Inflammatory macrophage treated with lipopolysaccharide for 4 hours (primary cell): Measurements from ENCODE around the gene CBX7.
"Not testable (repeated sequence)": the region's sequence is repeated elsewhere in the genome, so short reads cannot be mapped to it uniquely, and the experiment has no call there.

Source experiments
- DNase-seq: peaks from one replicate; pipeline ENCODE4 v3.0.0-alpha.2; 2020

CBX7 gene

GRCh38 chr22:39173787-39174497, 21.5 kb upstream of the CBX7 start:
- no peak for DNase-seq

GRCh38 chr22:39173050-39173706, 20.7 kb upstream of the CBX7 start:
- no peak for DNase-seq

GRCh38 chr22:39172265-39173049, 20.0 kb upstream of the CBX7 start:
- DNase-seq: not testable (repeated sequence)

GRCh38 chr22:39171623-39172264, 19.3 kb upstream of the CBX7 start:
- DNase-seq: no peak

GRCh38 chr22:39170825-39171622, 18.5 kb upstream of the CBX7 start:
- peak; percentile 74 for DNase-seq

GRCh38 chr22:39169797-39170466, 17.5 kb upstream of the CBX7 start:
- no peak for DNase-seq

GRCh38 chr22:39166547-39166946, 14.1 kb upstream of the CBX7 start:
- no peak for DNase-seq

GRCh38 chr22:39156093-39156492, 3.6 kb upstream of the CBX7 start:
- DNase-seq: not testable (repeated sequence)

- DNase-seq: no peak
Measured at GRCh38 chr22:39155421-39155820, 2.9 kb upstream of the CBX7 start.

GRCh38 chr22:39153220-39153717, 789 bp upstream of the CBX7 start:
- DNase-seq: no peak

- DNase-seq: no peak
Measured at GRCh38 chr22:39152024-39152510, 413 bp downstream of the CBX7 start.

GRCh38 chr22:39151329-39151975, 1.0 kb downstream of the CBX7 start:
- no peak for DNase-seq

GRCh38 chr22:39150848-39151215, 1.6 kb downstream of the CBX7 start:
- DNase-seq: no peak

GRCh38 chr22:39149915-39150847, 2.3 kb downstream of the CBX7 start:
- no peak for DNase-seq

- DNase-seq: no peak
Measured at GRCh38 chr22:39148727-39149535, 3.5 kb downstream of the CBX7 start.

- no peak for DNase-seq
Measured at GRCh38 chr22:39148026-39148726, 4.3 kb downstream of the CBX7 start.

- DNase-seq: no peak
Measured at GRCh38 chr22:39147335-39148025, 5.0 kb downstream of the CBX7 start.
